Bone marrow (tissue), 2 donors: Measurements from ENCODE around the gene HABP4.

Source experiments
- DNase-seq, 2 donors: peaks; one replicate each; lab custom pipeline; 2025; lab: John Stamatoyannopoulos, UW

Gene HABP4

GRCh38 chr9:96435345-96435744, 14.6 kb upstream of the HABP4 start:
- no peak for DNase-seq

GRCh38 chr9:96436063-96436455, 13.9 kb upstream of the HABP4 start:
- DNase-seq: no peak

GRCh38 chr9:96436456-96437126, 13.4 kb upstream of the HABP4 start:
- no peak for DNase-seq

GRCh38 chr9:96437454-96437853, 12.5 kb upstream of the HABP4 start:
- DNase-seq: no peak

- no peak for DNase-seq
Measured at GRCh38 chr9:96440671-96441199, 9.2 kb upstream of the HABP4 start.

GRCh38 chr9:96441798-96442445, 8.0 kb upstream of the HABP4 start:
- DNase-seq: peak in 1 of 2 donors; percentile 50

GRCh38 chr9:96442491-96442890, 7.5 kb upstream of the HABP4 start:
- DNase-seq: no peak

- DNase-seq: no peak
Measured at GRCh38 chr9:96447406-96447805, 2.6 kb upstream of the HABP4 start.

GRCh38 chr9:96448546-96449170, 1.3 kb upstream of the HABP4 start:
- DNase-seq: no peak

GRCh38 chr9:96449523-96449844, 485 bp upstream of the HABP4 start:
- no peak for DNase-seq

GRCh38 chr9:96450613-96451528, 902 bp downstream of the HABP4 start:
- DNase-seq: no peak

- DNase-seq: no peak
Measured at GRCh38 chr9:96453625-96454024, 3.7 kb downstream of the HABP4 start.

GRCh38 chr9:96457266-96457665, 7.3 kb downstream of the HABP4 start:
- no peak for DNase-seq

- no peak for DNase-seq
Measured at GRCh38 chr9:96458226-96458625, 8.3 kb downstream of the HABP4 start.

GRCh38 chr9:96459268-96460007, 9.5 kb downstream of the HABP4 start:
- DNase-seq: no peak

GRCh38 chr9:96460470-96460869, 10.5 kb downstream of the HABP4 start:
- no peak for DNase-seq

- DNase-seq: no peak
Measured at GRCh38 chr9:96460882-96461281, 10.9 kb downstream of the HABP4 start.

GRCh38 chr9:96461336-96461735, 11.4 kb downstream of the HABP4 start:
- DNase-seq: no peak

GRCh38 chr9:96462541-96462940, 12.6 kb downstream of the HABP4 start:
- DNase-seq: no peak

- DNase-seq: no peak
Measured at GRCh38 chr9:96464426-96464825, 14.5 kb downstream of the HABP4 start.

- no peak for DNase-seq
Measured at GRCh38 chr9:96467784-96468183, 17.8 kb downstream of the HABP4 start.

GRCh38 chr9:96476013-96476412, 26.0 kb downstream of the HABP4 start:
- no peak for DNase-seq
